Germinal center (tissue), 1 donor: ENCODE data around the gene TP53BP1.
"Not testable (repeated sequence)": the region's sequence is repeated elsewhere in the genome, so short reads cannot be mapped to it uniquely, and the experiment has no call there.

Experiments
- DNase-seq: peaks from one replicate; pipeline ENCODE4 v3.0.0; 2012; ENCODE audit warnings: mixed read lengths, low spot score

TP53BP1 gene

GRCh38 chr15:43410572-43411214 lies 82.3 kb downstream of the TP53BP1 start:
- no peak for DNase-seq

- DNase-seq: no peak
Observed at GRCh38 chr15:43408789-43409188, 84.2 kb downstream of the TP53BP1 start.

- DNase-seq: no peak
Observed at GRCh38 chr15:43406808-43407207, 86.1 kb downstream of the TP53BP1 start.

GRCh38 chr15:43406189-43406588 lies 86.8 kb downstream of the TP53BP1 start:
- DNase-seq: no peak

GRCh38 chr15:43404130-43404529 lies 88.8 kb downstream of the TP53BP1 start:
- DNase-seq: no peak

GRCh38 chr15:43403616-43404015 lies 89.3 kb downstream of the TP53BP1 start:
- no peak for DNase-seq

- no peak for DNase-seq
Observed at GRCh38 chr15:43402255-43402654, 90.7 kb downstream of the TP53BP1 start.

GRCh38 chr15:43393592-43393991 lies 99.4 kb downstream of the TP53BP1 start:
- not testable (repeated sequence) for DNase-seq

- no peak for DNase-seq
Observed at GRCh38 chr15:43390723-43391122, 102.2 kb downstream of the TP53BP1 start.

- no peak for DNase-seq
Observed at GRCh38 chr15:43383070-43383469, 109.9 kb downstream of the TP53BP1 start.

- no peak for DNase-seq
Observed at GRCh38 chr15:43382310-43382709, 110.6 kb downstream of the TP53BP1 start.

GRCh38 chr15:43378601-43379000 lies 114.4 kb downstream of the TP53BP1 start:
- DNase-seq: no peak

- DNase-seq: peak; percentile 77
Observed at GRCh38 chr15:43376017-43376705, 116.8 kb downstream of the TP53BP1 start.

GRCh38 chr15:43370975-43371974 lies 121.7 kb downstream of the TP53BP1 start, which contains the start of the genes TUBGCP4 and ZSCAN29:
TUBGCP4 (plus strand) TSS chr15:43371101; CDS start chr15:43371355, 254 bp downstream.
ZSCAN29 (minus strand) TSS chr15:43371043; CDS start chr15:43369913, 1,130 bp downstream.
- DNase-seq: peak; percentile 92

- no peak for DNase-seq
Observed at GRCh38 chr15:43370310-43370974, 122.5 kb downstream of the TP53BP1 start.

- DNase-seq: no peak
Observed at GRCh38 chr15:43361313-43361903, 131.5 kb downstream of the TP53BP1 start.

- DNase-seq: no peak
Observed at GRCh38 chr15:43360821-43361220, 132.1 kb downstream of the TP53BP1 start.
